GM21390 (cell line): ENCODE measurements around the gene PDE6G.

Experiments used
- ATAC-seq: cut with Tn5 transposase; IDR thresholded peaks from one replicate; pipeline ENCODE4 v1.9.1; 2021; ENCODE audit not compliant: unreplicated experiment

PDE6G gene

GRCh38 chr17:81656118-81656743 lies at the start of gene PDE6G:
PDE6G (minus strand) TSS chr17:81656542; CDS start chr17:81653305, 3,237 bp downstream.
- no peak for ATAC-seq

GRCh38 chr17:81705518-81706231 lies 49.3 kb upstream of the PDE6G start:
- no peak for ATAC-seq

- peak; percentile 1 for ATAC-seq
These were observed 47.7 kb upstream of the PDE6G start for GRCh38 chr17:81703747-81704654.

GRCh38 chr17:81702934-81703746 lies 46.8 kb upstream of the PDE6G start, which contains the start of gene MRPL12:
MRPL12 (plus strand) TSS chr17:81703367; CDS start chr17:81703502, 135 bp downstream.
- peak; percentile 78 for ATAC-seq

GRCh38 chr17:81701288-81702071 lies 45.1 kb upstream of the PDE6G start:
- no peak for ATAC-seq

GRCh38 chr17:81700353-81701287 lies 44.3 kb upstream of the PDE6G start:
- ATAC-seq, result no peak

- ATAC-seq, result no peak
These were observed 41.1 kb upstream of the PDE6G start for GRCh38 chr17:81697261-81698044.

- no peak for ATAC-seq
These were observed 40.0 kb upstream of the PDE6G start for GRCh38 chr17:81696218-81696941.

- no peak for ATAC-seq
These were observed 39.5 kb upstream of the PDE6G start for GRCh38 chr17:81695801-81696200.

- no peak for ATAC-seq
These were observed 38.9 kb upstream of the PDE6G start for GRCh38 chr17:81695211-81695610.

GRCh38 chr17:81694810-81695209 lies 38.5 kb upstream of the PDE6G start:
- ATAC-seq, result no peak

GRCh38 chr17:81693509-81694210 lies 37.3 kb upstream of the PDE6G start:
- ATAC-seq, result no peak

GRCh38 chr17:81691608-81692007 lies 35.3 kb upstream of the PDE6G start:
- ATAC-seq, result no peak

- no peak for ATAC-seq
These were observed 34.9 kb upstream of the PDE6G start for GRCh38 chr17:81691196-81691595.

- ATAC-seq, result no peak
These were observed 34.2 kb upstream of the PDE6G start for GRCh38 chr17:81690549-81690948.

- ATAC-seq, result no peak
These were observed 33.7 kb upstream of the PDE6G start for GRCh38 chr17:81690066-81690465.

- no peak for ATAC-seq
These were observed 32.3 kb upstream of the PDE6G start for GRCh38 chr17:81688616-81689015.
